Ishikawa (cell line): Measurements from ENCODE around the gene LNPEP.

Experiments used
- CEBPB ChIP-seq: IDR thresholded peaks from 2 replicates; pipeline ENCODE4 v1.6.1; 2012
- CREB1 ChIP-seq: IDR thresholded peaks from 2 replicates; pipeline ENCODE4 v1.6.1; 2012; ENCODE audit warnings: low read depth
- EGR1 ChIP-seq: IDR thresholded peaks from 2 replicates; pipeline ENCODE4 v1.6.1; 2012
- EP300 ChIP-seq: IDR thresholded peaks from 2 replicates; pipeline ENCODE4 v1.6.1; 2012; ENCODE audit warnings: borderline replicate concordance
- FOXM1 ChIP-seq: IDR thresholded peaks from 2 replicates; pipeline ENCODE4 v1.6.1; 2012; ENCODE audit warnings: low read depth, borderline replicate concordance
- NFIC ChIP-seq: IDR thresholded peaks from 2 replicates; pipeline ENCODE4 v1.6.1; 2012
- RAD21 ChIP-seq: IDR thresholded peaks from 2 replicates; pipeline ENCODE4 v1.6.1; 2012; ENCODE audit warnings: low read depth
- REST ChIP-seq: IDR thresholded peaks from 2 replicates; pipeline ENCODE4 v1.6.1; 2012; ENCODE audit warnings: low read depth, mild to moderate bottlenecking
- TAF1 ChIP-seq: IDR thresholded peaks from 2 replicates; pipeline ENCODE4 v1.6.1; 2012; ENCODE audit warnings: low read depth, mild to moderate bottlenecking
- TCF12 ChIP-seq: IDR thresholded peaks from 2 replicates; pipeline ENCODE4 v1.6.1; 2012; ENCODE audit warnings: low read depth
- TEAD4 ChIP-seq: IDR thresholded peaks from 2 replicates; pipeline ENCODE4 v1.6.1; 2012
- YY1 ChIP-seq: IDR thresholded peaks from 2 replicates; pipeline ENCODE4 v1.6.1; 2012; ENCODE audit warnings: low read depth
- ZBTB7A ChIP-seq: IDR thresholded peaks from 2 replicates; pipeline ENCODE4 v1.6.1; 2012; ENCODE audit warnings: low read depth
- TF ChIP-seq, protein P1 (sequence below): IDR thresholded peaks from 2 replicates; pipeline ENCODE4 v1.6.1; 2012
- TF ChIP-seq, protein P2 (sequence below): IDR thresholded peaks from 2 replicates; pipeline ENCODE4 v1.6.1; 2012

Gene LNPEP

DNA sequence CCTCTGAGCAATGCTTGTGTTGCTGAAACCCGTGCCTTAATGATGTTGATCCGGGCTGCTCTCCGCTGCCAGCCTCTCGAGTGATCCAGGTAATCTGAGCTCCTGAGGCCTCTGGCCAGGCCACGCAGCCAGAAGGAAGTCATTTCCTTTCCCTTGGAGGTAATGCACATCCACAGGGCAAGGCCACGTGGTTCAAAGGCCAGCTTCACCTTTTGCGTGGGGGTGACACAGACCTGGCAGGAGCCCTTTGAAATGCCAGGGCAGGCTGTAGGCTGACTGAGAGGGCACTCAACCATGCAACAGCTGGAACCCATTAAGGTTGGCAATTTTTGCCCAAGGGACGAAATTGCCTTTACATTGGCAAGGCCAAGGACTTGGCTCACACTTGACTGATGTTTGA is 126.2 kb downstream of the LNPEP start:
- TF ChIP-seq EP300 (0 out of 2 replicates have a peak, but pooled peaks have one; percentile 17), ZBTB7A (no peak), EGR1 (no peak), TCF12 (peak; percentile 84), REST (no peak), TEAD4 (peak; percentile 15; the same call in 1 of the 2 replicates), RAD21 (no peak; the same call in 1 of the 2 replicates), NFIC (peak; percentile 64), YY1 (no peak), CREB1 (no peak)
- TF ChIP-seq, protein P1, sequence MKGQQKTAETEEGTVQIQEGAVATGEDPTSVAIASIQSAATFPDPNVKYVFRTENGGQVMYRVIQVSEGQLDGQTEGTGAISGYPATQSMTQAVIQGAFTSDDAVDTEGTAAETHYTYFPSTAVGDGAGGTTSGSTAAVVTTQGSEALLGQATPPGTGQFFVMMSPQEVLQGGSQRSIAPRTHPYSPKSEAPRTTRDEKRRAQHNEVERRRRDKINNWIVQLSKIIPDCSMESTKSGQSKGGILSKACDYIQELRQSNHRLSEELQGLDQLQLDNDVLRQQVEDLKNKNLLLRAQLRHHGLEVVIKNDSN: peak; percentile 87
- TF ChIP-seq, protein P2, sequence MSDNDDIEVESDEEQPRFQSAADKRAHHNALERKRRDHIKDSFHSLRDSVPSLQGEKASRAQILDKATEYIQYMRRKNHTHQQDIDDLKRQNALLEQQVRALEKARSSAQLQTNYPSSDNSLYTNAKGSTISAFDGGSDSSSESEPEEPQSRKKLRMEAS: peak; percentile 89

- TF ChIP-seq, protein P2: no peak
- no peak for TF ChIP-seq RAD21
- TF ChIP-seq REST: no peak
- no peak for TF ChIP-seq TAF1
- TF ChIP-seq, protein P1: no peak
- no peak for TF ChIP-seq EP300
Observed at GRCh38 chr5:97063251-97063650, 127.4 kb downstream of the LNPEP start.

GRCh38 chr5:97065475-97065874 is 129.6 kb downstream of the LNPEP start:
- no peak for TF ChIP-seq ZBTB7A
- TF ChIP-seq, protein P2: no peak
- no peak for TF ChIP-seq TAF1
- TF ChIP-seq CREB1: no peak
- peak; percentile 67; the same call in 1 of the 2 replicates for TF ChIP-seq TEAD4
- peak; percentile 47; the same call in 1 of the 2 replicates for TF ChIP-seq EP300
- TF ChIP-seq NFIC: no peak
- no peak for TF ChIP-seq RAD21
- TF ChIP-seq FOXM1: no peak; the same call in 1 of the 2 replicates
- 0 out of 2 replicates have a peak, but pooled peaks have one; percentile 28 for TF ChIP-seq TCF12

DNA sequence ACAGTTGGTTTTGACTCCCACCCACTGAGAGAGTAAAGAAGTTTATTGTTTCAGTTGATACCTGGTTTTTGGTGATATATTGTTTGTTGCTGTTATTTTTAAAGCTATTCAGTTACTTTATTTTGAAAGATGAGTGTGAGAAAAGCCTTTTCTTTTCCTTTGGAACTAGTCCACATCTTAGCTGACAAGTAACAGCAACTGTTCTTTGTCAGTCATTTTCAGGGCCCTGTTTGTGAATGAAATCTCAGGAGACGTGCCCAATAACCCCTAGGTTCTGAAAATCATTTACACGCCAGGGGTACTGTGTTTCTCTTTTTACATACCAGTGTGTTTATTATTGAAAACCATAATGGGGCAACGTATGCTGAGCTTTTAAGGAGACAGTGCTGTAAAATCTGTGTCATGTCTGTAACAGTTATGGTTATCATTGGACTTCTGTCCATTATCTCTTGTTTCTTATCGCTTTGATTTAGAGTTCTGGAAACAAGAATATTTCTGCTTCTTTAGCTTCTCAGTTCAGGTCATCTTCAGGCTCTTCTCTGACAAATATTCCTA is 131.5 kb downstream of the LNPEP start:
- TF ChIP-seq RAD21 (no peak), ZBTB7A (no peak), YY1 (no peak), NFIC (no peak), REST (no peak), TCF12 (no peak), FOXM1 (no peak), CREB1 (no peak), EP300 (no peak), CEBPB (no peak), EGR1 (no peak), TAF1 (no peak), TEAD4 (no peak)
- TF ChIP-seq, protein P2: no peak
- TF ChIP-seq, protein P1: no peak
